Activated T-cell treated with anti-CD3 and anti-CD28 coated beads, Interleukin-2, amount 50 U/mL, for 72 hours (primary cell): ENCODE measurements around the gene PSMC3. TPM values are rescaled to one million over a fixed set of nuclear protein-coding genes. Genes with fewer than 3 reads are reported as not detected.

Experiments used
- ATAC-seq, 2 donors: fragments of 150-1000 bp; cut with Tn5 transposase; replicated peaks in 1 of 2; 2 replicates each; pipeline ENCODE4 v1.10.0; 2021; ENCODE audit warnings: moderate library complexity in 2 of 2, mild to moderate bottlenecking in 1 of 2
- DNase-seq, 2 donors: peaks; one replicate each; pipeline ENCODE4 v3.0.0; 2021 to 2022; ENCODE audit warnings: mixed read lengths in 1 of 2
- H3K27ac Mint-ChIP-seq: one replicate; pipeline ENCODE4 v1.8.0; 2022; ENCODE audit warnings: mild to moderate bottlenecking, moderate library complexity, mixed read lengths
- H3K27me3 Mint-ChIP-seq: one replicate; pipeline ENCODE4 v1.8.0; 2022; ENCODE audit warnings: low read depth, mixed read lengths
- H3K36me3 Mint-ChIP-seq, 2 donors: one replicate each; pipeline ENCODE4 v1.8.0; 2022; ENCODE audit warnings: mixed read lengths in 2 of 2, mild to moderate bottlenecking in 1 of 2; ENCODE audit not compliant: insufficient read depth in 2 of 2
- H3K4me1 Mint-ChIP-seq: one replicate; pipeline ENCODE4 v1.8.0; 2022; ENCODE audit warnings: low read depth, mixed read lengths
- H3K4me3 Mint-ChIP-seq, 2 donors: one replicate each; pipeline ENCODE4 v1.8.0; 2022; ENCODE audit warnings: mild to moderate bottlenecking in 2 of 2, mixed read lengths in 2 of 2, moderate library complexity in 2 of 2
- H3K9me3 Mint-ChIP-seq, 2 donors: one replicate each; pipeline ENCODE4 v1.8.0; 2022; ENCODE audit warnings: mixed read lengths in 2 of 2
- total RNA-seq, 2 donors: library from RNA; stranded (reverse); gene quantifications; one replicate each; pipeline ENCODE4 v1.2.3, GENCODE V29; 2022

Gene PSMC3
- total RNA-seq, 2 donors from 2014 or later, result 121 to 149 TPM

DNA sequence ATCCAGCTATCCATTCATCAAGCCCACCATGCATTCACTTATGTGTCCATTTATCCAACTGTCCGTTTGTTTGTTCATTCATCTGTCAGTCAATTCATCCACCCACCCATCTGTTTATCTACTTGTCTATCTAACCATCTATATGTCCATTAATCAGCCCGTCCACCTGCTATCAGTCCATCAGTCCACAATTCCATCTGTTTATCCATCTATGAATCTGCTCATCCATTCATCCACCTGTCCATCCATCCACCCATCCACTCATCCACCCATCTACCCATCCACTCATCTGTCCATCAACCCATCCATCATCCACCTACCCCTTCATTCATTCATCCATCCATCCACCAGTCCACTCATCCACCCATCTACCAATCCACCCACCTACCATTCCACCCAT, 46.9 kb downstream of the PSMC3 start:
- no peaks in the 10 kb centered on the region for H3K27me3 Mint-ChIP-seq
- DNase-seq, result no peak
- H3K36me3 Mint-ChIP-seq, result no peaks in the 10 kb centered on the region
- no peak overlapping the region for H3K4me3 Mint-ChIP-seq
- no peak overlapping the region for H3K27ac Mint-ChIP-seq
- H3K4me1 Mint-ChIP-seq, result peaks cover 6% of the 10 kb centered on the region
- H3K9me3 Mint-ChIP-seq, result no peaks in the 10 kb centered on the region
- ATAC-seq, result no peak

DNA sequence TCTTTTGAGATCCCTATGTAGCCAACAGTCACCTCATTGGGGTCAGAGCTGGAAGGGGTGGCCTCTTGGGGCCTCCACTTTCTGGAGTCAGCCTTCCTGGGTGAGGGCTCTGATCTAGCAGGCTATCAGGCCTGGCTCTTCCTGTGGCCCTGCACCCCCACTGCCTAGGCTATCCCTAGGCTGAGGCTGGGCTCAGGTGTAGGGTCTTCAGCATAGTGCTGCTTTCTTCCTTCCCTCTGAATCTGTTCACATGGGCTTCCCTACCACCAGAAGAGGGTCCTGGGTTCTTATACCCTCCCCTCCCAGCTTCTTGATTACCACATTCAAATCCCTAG, 47.4 kb downstream of the PSMC3 start:
- H3K4me1 Mint-ChIP-seq, result peaks cover 11% of the 10 kb centered on the region
- ATAC-seq, result no peak
- no peak overlapping the region for H3K27ac Mint-ChIP-seq
- no peak overlapping the region for H3K4me3 Mint-ChIP-seq
- H3K9me3 Mint-ChIP-seq, result no peaks in the 10 kb centered on the region
- no peaks in the 10 kb centered on the region for H3K36me3 Mint-ChIP-seq
- H3K27me3 Mint-ChIP-seq, result no peaks in the 10 kb centered on the region
- no peak for DNase-seq

DNA sequence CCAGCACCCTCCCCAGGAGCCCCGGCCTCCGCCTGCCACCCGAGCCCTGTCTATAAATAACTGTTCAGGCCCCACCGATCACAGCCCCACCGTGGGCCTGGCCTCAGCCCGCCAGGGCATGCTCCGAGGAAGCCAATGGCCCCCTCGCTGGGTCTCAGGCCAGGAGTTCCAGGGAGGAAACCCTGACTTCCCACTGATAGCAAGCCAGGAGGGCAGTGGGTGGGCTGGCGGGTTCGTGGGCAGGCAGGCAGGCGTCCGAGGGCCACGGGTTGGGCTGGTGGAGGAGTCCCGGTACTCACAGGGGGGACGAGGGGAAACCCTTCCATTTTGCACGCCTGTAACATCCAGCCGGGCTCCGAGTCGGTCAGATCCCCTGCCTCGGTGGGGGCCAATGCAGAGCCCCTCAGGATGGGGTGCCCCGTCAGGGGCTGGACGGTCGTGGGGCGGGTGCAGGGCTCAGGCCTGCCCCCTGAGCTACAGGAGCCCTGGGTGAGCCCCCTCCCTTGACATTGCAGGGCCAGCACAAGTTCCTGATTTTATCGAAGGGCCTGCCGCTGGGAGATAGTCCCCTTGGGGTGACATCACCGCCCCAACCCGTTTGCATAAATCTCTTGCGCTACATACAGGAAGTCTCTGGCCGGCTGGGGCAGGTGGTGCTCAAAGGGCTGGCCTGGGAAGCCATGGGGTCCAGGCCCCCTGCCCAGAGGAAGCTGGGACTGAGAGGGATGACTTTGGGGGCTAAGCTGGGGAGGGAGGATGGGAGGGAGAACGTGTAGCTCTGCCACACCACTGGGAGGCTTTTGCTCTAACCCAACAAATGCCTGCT, 48.0 kb downstream of the PSMC3 start, which contains the start of gene SPI1:
SPI1 (minus strand) TSS at position 538 of the 826 bp plus-strand sequence; CDS start at position 344, 194 bp downstream.
- H3K9me3 Mint-ChIP-seq, result no peaks in the 10 kb centered on the region
- no peaks in the 10 kb centered on the region for H3K27me3 Mint-ChIP-seq
- H3K4me3 Mint-ChIP-seq, result no peak within 1 kb of the TSS
- no peak for ATAC-seq
- no peaks in the 10 kb centered on the region for H3K36me3 Mint-ChIP-seq
- DNase-seq, result no peak
- H3K27ac Mint-ChIP-seq, result no peak within 1 kb of the TSS
- H3K4me1 Mint-ChIP-seq, result peaks cover 12% of the 10 kb centered on the region

DNA sequence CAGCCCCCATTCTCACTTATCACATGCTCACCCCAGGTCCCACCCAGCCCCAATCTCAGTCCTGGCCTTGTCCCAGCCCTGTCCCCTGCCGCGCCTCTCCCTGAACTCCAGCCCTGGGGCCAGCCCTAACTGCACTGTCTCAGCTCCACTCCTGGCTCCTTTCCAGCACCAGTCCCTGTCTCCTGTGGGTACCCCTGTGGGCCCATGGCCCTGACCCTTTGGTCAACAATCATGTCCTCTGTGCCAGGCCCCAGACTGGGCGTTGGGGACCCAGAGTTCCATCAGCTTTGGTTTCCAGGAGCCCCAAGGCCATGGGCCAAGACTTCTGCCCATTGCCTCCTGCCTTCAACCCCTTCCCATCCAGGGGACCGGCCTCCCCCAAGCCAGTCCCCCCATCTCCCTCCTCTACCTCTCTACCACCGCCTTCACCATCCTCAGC, 48.6 kb downstream of the PSMC3 start:
- Mint-ChIP-seq H3K9me3 (no peaks in the 10 kb centered on the region), H3K27ac (no peak overlapping the region), H3K4me3 (no peak overlapping the region), H3K4me1 (peaks cover 12% of the 10 kb centered on the region), H3K27me3 (no peaks in the 10 kb centered on the region), H3K36me3 (no peaks in the 10 kb centered on the region)
- ATAC-seq, result no peak
- no peak for DNase-seq

DNA sequence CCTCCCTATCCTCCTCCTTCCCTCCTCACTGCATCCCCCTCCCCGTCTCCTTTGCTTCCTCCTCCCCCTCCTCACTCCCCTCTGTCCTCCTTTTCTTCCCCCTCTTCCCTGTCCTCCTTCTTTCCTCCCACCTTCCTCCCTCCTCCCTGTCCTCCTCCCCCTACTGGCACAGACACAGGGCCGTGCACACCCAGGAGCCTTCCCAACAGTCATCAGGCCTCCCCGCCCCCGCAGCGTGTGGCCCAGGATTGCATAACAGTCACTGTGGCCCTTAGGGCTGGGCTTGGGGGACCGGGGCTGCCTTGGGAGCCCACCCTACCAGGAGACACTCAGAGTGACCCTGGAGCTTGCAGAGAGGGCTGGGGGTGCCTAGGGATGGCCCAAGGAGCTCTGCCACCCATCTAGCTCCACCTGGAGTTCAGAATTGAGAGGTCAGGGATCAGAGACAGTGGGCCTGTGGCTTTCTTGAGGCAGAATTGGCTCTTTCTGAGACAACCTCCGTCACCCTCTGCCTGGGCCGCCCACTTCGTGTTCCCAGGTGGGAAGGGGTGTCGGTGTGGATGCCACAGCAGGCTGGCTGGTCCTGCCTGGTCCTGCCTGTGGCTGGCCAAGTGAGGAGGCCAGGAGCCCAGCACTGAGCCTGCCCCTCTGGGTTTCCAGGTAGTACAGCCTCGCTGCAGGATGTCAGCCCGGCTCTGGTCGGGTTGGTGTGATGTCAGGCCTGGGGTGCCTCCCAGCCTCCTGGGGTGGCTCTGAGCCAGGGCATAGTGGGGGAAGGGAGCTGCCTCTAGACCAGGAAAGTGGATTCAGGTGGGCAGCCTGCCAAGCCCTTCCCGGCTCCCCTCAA, 49.5 kb downstream of the PSMC3 start:
- no peak for ATAC-seq
- Mint-ChIP-seq H3K4me1 (peaks cover 12% of the 10 kb centered on the region), H3K4me3 (no peak overlapping the region), H3K36me3 (no peaks in the 10 kb centered on the region), H3K27ac (no peak overlapping the region), H3K27me3 (no peaks in the 10 kb centered on the region), H3K9me3 (no peaks in the 10 kb centered on the region)
- no peak for DNase-seq

DNA sequence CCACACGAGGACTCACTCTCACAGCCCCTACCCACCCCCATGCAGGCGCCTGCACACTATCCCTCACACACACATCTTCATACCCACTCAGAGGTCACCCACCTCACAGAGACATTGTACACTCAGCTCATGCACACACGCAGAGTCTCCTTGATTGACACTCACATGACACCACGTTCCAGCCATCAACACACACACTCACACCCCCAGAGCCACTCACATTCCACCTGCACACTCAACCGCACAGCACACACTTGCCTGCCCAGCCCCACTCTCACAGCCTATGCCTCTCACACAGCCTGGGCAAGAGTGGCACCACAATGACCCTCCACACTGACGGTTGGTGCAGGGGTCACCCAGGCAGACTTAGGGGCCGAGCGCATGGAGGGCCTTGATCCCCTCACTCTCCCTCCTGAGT, 50.1 kb downstream of the PSMC3 start:
- Mint-ChIP-seq H3K9me3 (no peaks in the 10 kb centered on the region), H3K27ac (no peak overlapping the region), H3K4me1 (peaks cover 12% of the 10 kb centered on the region), H3K27me3 (no peaks in the 10 kb centered on the region), H3K36me3 (no peaks in the 10 kb centered on the region), H3K4me3 (no peak overlapping the region)
- ATAC-seq (no peak), DNase-seq (no peak)

DNA sequence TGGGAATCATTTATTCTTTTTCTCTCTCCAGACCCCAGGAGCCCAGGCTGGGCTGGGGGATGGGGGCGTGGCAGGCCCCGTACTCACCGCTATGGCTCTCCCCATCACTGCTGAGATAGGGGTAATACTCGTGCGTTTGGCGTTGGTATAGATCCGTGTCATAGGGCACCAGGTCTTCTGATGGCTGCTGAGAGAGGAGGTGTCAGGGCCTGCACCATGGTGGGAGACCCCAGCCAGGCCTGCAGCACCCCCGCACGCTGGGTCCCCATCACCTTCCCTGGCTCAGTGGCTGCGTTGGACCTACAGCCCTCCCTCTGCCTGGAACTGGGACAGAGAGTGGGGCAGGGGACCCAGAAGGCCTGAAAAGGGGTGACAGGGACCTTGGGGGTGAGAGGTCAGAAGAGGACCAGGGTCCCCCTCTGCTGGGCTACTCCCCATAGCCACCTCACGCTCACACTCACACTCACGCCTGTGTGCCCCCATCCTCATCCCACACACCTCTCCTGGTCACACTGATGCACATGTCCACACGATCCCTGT, 50.6 kb downstream of the PSMC3 start:
- Mint-ChIP-seq H3K27me3 (no peaks in the 10 kb centered on the region), H3K9me3 (no peaks in the 10 kb centered on the region), H3K4me1 (peaks cover 12% of the 10 kb centered on the region), H3K4me3 (no peak overlapping the region), H3K27ac (no peak overlapping the region), H3K36me3 (no peaks in the 10 kb centered on the region)
- DNase-seq (no peak), ATAC-seq (no peak)

DNA sequence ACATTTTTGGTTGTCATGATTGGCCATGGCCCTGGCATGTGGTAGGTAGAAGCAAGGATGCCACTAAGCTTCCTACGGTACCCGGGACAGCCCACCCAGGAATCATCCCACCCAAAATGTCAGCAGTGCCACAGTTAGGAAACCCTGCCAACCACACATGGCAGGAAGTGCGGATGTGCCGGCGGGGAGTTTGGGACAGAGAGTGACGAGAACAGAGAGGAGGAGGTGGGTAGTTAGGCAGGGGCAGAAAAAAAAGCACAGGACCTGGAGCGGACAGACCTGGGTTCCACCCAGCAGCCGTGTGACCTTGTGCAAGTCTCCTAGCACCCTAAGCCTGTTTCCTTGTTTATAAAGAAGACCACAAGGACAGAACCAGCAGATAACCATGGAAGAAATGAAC, 51.2 kb downstream of the PSMC3 start:
- ATAC-seq, result no peak
- H3K36me3 Mint-ChIP-seq, result no peaks in the 10 kb centered on the region
- no peaks in the 10 kb centered on the region for H3K9me3 Mint-ChIP-seq
- no peak overlapping the region for H3K4me3 Mint-ChIP-seq
- peaks cover 17% of the 10 kb centered on the region for H3K4me1 Mint-ChIP-seq
- H3K27me3 Mint-ChIP-seq, result no peaks in the 10 kb centered on the region
- no peak overlapping the region for H3K27ac Mint-ChIP-seq
- DNase-seq, result no peak

DNA sequence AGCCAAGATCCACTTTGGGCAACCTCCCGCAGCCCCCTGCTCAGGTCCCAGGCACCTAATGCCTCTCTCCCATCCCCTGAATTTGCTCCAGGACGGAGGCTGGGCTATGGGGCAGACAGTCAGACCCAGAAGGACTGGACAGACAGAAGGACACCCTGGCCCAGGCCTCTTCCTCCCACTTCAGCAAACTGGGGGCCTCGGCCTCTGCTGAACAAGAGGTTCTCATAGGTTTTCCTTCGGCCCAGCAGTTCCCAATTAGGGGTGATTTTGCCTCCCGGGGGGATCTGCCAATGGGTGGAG, 51.6 kb downstream of the PSMC3 start:
- no peak for DNase-seq
- H3K4me1 Mint-ChIP-seq, result peaks cover 20% of the 10 kb centered on the region
- no peak overlapping the region for H3K27ac Mint-ChIP-seq
- no peak for ATAC-seq
- no peaks in the 10 kb centered on the region for H3K36me3 Mint-ChIP-seq
- no peak overlapping the region for H3K4me3 Mint-ChIP-seq
- H3K27me3 Mint-ChIP-seq, result no peaks in the 10 kb centered on the region
- no peaks in the 10 kb centered on the region for H3K9me3 Mint-ChIP-seq

DNA sequence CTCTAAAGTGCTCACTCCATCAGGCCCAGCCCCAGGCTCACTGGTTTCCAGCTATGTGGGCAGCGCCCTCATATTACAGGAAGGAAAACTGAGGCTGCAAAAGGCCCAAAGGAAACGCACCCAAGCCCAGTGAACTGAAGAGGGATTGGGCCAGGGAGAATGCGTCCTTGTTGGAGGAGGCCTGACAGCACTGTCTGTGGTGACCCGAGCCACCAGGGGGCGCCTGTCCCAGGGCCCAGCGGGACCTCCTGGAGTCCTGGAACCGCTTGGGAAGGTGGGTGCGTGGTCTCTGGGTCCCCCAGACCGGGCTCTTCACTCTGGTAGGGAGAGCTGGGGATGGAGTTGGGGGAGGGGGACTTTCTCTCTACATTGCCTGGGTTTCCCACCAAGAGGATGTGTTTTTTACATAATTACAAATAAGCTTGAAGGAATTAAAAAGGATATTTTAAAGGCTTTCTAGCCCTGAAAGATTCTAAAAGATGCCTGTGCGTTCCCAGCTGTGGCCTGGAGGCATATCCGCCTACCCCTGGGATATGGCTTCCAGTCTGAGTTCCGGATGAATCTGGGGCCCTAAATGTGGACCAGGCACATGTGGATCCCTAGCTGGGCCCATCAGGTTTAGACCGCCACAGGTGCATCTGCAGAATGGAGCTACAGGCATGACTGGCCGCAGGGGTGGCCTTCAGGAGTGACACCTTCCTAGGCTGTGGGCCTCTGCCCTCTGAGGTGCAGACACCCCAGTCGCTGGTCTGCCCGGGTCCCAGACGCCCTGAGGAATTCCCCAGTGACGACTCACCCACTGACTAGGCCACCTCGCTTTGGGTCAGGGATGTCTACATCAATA, 52.1 kb downstream of the PSMC3 start:
- Mint-ChIP-seq H3K36me3 (no peaks in the 10 kb centered on the region), H3K4me1 (peaks cover 26% of the 10 kb centered on the region), H3K4me3 (peak overlapping the region in 1 of 2 donors; percentile 46), H3K27me3 (no peaks in the 10 kb centered on the region), H3K9me3 (no peaks in the 10 kb centered on the region), H3K27ac (peak overlapping the region; percentile 51)
- peak; percentile 87 to 92 for DNase-seq
- peak; percentile 85 to 90 for ATAC-seq

DNA sequence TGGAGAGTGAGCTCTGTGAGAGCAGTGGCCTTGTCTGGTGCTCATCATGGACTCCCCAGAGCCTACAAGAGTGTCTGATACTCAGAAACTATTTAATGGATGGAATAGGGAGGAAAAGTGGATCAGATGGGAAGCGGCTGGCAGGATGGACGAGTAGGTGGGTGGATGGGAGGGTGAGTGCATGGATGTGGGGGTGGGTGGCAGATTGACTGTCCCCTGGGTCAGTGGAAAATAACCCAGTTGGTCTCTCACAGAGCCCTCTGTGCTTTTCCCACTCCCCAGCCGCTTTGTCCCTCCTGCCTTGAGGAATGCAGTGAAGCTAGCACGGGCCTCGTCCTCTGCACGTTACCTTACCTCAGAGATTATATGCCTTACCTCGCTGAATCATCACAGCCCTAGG, 53.8 kb downstream of the PSMC3 start:
- Mint-ChIP-seq H3K36me3 (no peaks in the 10 kb centered on the region), H3K27ac (no peak overlapping the region), H3K27me3 (no peaks in the 10 kb centered on the region), H3K4me3 (no peak overlapping the region), H3K4me1 (peaks cover 34% of the 10 kb centered on the region), H3K9me3 (no peaks in the 10 kb centered on the region)
- ATAC-seq, result no peak
- DNase-seq, result no peak

DNA sequence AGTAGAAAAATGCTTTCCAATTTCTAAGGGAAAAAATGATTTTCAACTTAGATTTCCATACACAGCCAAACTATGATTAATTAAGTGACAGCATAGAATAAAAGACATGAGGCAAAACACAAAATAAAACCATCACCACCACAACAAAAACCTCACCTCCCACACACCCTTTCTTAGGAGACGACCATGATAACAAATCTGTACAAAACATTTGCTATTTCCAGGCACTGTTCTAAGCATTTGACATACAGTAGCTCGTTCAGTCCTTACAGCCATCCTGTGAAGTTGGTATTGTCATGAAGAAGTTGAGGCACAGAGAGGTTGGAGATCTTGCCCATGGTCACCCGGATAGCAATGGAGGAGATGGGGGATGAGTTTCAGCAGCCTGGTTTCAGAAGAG, 56.6 kb downstream of the PSMC3 start:
- peaks cover 38% of the 10 kb centered on the region for H3K4me1 Mint-ChIP-seq
- ATAC-seq (peak; percentile 15 to 53), DNase-seq (peak in 1 of 2 donors; percentile 27)
- no peaks in the 10 kb centered on the region for H3K9me3 Mint-ChIP-seq
- H3K27ac Mint-ChIP-seq, result peak overlapping the region; percentile 48
- no peaks in the 10 kb centered on the region for H3K36me3 Mint-ChIP-seq
- peak overlapping the region; percentile 6 to 14 for H3K4me3 Mint-ChIP-seq
- H3K27me3 Mint-ChIP-seq, result no peaks in the 10 kb centered on the region
